LoVo (cell line): ENCODE data around the gene XPR1.

Source experiments
- DNase-seq: peaks from one replicate; pipeline ENCODE4 v3.0.0-alpha.2; 2016; ENCODE audit warnings: low spot score

XPR1 gene

GRCh38 chr1:180892272-180892671 is 260.4 kb downstream of the XPR1 start:
- DNase-seq: no peak

- DNase-seq: no peak
Observed at GRCh38 chr1:180892675-180893074, 260.9 kb downstream of the XPR1 start.

- no peak for DNase-seq
Observed at GRCh38 chr1:180893614-180894013, 261.8 kb downstream of the XPR1 start.

- no peak for DNase-seq
Observed at GRCh38 chr1:180896161-180896560, 264.3 kb downstream of the XPR1 start.

- DNase-seq: no peak
Observed at GRCh38 chr1:180898441-180899219, 266.8 kb downstream of the XPR1 start.

- DNase-seq: no peak
Observed at GRCh38 chr1:180899262-180899661, 267.4 kb downstream of the XPR1 start.

GRCh38 chr1:180901076-180901990 is 269.5 kb downstream of the XPR1 start:
- no peak for DNase-seq

- no peak for DNase-seq
Observed at GRCh38 chr1:180902541-180902940, 270.7 kb downstream of the XPR1 start.

- DNase-seq: no peak
Observed at GRCh38 chr1:180905927-180906326, 274.1 kb downstream of the XPR1 start.

- DNase-seq: no peak
Observed at GRCh38 chr1:180906511-180906910, 274.7 kb downstream of the XPR1 start.

GRCh38 chr1:180907313-180908055 is 275.7 kb downstream of the XPR1 start:
- no peak for DNase-seq

GRCh38 chr1:180908074-180908765 is 276.4 kb downstream of the XPR1 start:
- no peak for DNase-seq

GRCh38 chr1:180909005-180909414 is 277.2 kb downstream of the XPR1 start:
- no peak for DNase-seq

GRCh38 chr1:180909462-180909976 is 277.7 kb downstream of the XPR1 start:
- no peak for DNase-seq

GRCh38 chr1:180911640-180912191 is 279.9 kb downstream of the XPR1 start:
- DNase-seq: no peak

- DNase-seq: no peak
Observed at GRCh38 chr1:180912211-180912800, 280.5 kb downstream of the XPR1 start.

- DNase-seq: no peak
Observed at GRCh38 chr1:180912801-180913565, 281.2 kb downstream of the XPR1 start, which contains the start of gene KIAA1614. TSS of gene KIAA1614 (plus strand) at chr1:180912897. CDS start at chr1:180913244, 347 bp downstream.

GRCh38 chr1:180915426-180915965 is 283.7 kb downstream of the XPR1 start:
- DNase-seq: no peak

- no peak for DNase-seq
Observed at GRCh38 chr1:180916012-180916770, 284.4 kb downstream of the XPR1 start.
